Measurements from ENCODE around the gene AKNA.

Gene AKNA

GRCh38 chr9:114314881-114315722 lies 72.7 kb downstream of the AKNA start:
- Histone ChIP-seq H3K36me3 (no peaks in the 10 kb centered on the region), H3K27me3 (no peaks in the 10 kb centered on the region), H3K4me3 (ENCODE audit: low read depth, low read length) (no peak overlapping the region), H3K9me3 (no peaks in the 10 kb centered on the region), H3K4me1 (no peaks in the 10 kb centered on the region)
- DNase-seq = no peak
- TF ChIP-seq, protein P1, sequence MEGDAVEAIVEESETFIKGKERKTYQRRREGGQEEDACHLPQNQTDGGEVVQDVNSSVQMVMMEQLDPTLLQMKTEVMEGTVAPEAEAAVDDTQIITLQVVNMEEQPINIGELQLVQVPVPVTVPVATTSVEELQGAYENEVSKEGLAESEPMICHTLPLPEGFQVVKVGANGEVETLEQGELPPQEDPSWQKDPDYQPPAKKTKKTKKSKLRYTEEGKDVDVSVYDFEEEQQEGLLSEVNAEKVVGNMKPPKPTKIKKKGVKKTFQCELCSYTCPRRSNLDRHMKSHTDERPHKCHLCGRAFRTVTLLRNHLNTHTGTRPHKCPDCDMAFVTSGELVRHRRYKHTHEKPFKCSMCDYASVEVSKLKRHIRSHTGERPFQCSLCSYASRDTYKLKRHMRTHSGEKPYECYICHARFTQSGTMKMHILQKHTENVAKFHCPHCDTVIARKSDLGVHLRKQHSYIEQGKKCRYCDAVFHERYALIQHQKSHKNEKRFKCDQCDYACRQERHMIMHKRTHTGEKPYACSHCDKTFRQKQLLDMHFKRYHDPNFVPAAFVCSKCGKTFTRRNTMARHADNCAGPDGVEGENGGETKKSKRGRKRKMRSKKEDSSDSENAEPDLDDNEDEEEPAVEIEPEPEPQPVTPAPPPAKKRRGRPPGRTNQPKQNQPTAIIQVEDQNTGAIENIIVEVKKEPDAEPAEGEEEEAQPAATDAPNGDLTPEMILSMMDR (IDR thresholded peaks at IDR 0.05; ENCODE audit: low read depth, low read length) = no peak

DNA sequence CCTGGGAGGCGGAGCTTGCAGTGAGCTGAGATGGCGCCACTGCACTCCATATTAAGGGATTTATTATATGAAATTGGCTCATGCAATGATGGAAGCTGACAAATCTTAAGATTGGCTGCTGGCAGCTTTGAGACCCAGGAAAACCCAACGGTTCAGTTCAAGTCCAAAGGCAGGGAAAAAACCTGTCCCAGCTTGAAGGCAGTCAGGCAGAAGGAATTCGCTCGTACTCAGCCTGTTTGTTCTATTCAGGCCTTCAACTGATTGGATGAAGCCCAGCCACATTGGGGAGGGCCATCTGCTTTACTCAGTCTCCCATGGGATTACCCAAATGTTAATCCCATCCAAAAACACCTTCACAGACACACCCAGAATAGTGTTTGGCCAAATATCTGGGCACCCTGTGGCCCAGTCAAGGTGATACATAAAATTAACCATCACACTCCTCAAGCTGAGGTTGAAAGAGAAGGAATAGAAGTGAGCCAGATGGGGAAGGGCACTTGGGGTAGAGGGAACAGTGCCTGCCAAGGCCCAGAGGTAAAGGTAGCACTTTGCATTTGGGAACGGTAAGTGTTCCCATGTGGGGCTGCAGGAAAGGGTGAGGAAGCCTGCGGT lies 73.4 kb downstream of the AKNA start:
- DNase-seq = no peak
- TF ChIP-seq, protein P1 (IDR thresholded peaks at IDR 0.05; ENCODE audit: low read depth, low read length) = no peak

DNA sequence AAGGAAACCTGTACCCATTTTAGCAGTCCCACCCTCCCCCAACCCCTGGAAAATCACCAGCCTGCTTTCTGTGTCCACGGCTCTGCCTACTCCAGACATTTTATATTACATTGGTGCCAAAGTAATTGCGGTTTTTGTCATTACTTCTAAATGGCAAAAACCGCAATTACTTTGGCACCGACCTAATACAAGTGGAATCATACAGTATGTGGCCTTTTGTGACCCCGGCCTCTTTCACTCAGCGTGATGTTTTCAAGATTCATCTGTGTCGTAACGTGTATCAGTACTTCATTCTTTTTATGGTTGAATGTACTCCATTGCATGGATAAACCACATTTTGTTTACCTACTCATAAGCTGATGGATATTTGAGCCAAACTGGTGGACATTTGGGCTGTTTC lies 74.6 kb downstream of the AKNA start:
- H3K9me3 ChIP-seq = no peaks in the 10 kb centered on the region
- TF ChIP-seq, protein P1 (IDR thresholded peaks at IDR 0.05; ENCODE audit: low read depth, low read length) = no peak
- no peaks in the 10 kb centered on the region for H3K36me3 ChIP-seq
- no peaks in the 10 kb centered on the region for H3K27me3 ChIP-seq
- H3K4me3 ChIP-seq (ENCODE audit: low read depth, low read length) = no peak overlapping the region
- DNase-seq = no peak
- H3K4me1 ChIP-seq = no peaks in the 10 kb centered on the region

More for the DNA sequence above, 73.4 kb downstream of the AKNA start:
- Histone ChIP-seq H3K4me1 (no peaks in the 10 kb centered on the region), H3K27me3 (no peaks in the 10 kb centered on the region), H3K9me3 (no peaks in the 10 kb centered on the region), H3K4me3 (ENCODE audit: low read depth, low read length) (no peak overlapping the region), H3K36me3 (no peaks in the 10 kb centered on the region)

- TF ChIP-seq, protein P1 (IDR thresholded peaks at IDR 0.05; ENCODE audit: low read depth, low read length) = no peak
- Histone ChIP-seq H3K36me3 (no peaks in the 10 kb centered on the region), H3K27me3 (no peaks in the 10 kb centered on the region), H3K4me3 (ENCODE audit: low read depth, low read length) (no peak overlapping the region), H3K4me1 (no peaks in the 10 kb centered on the region), H3K9me3 (no peaks in the 10 kb centered on the region)
- no peak for DNase-seq
Measured at GRCh38 chr9:114312513-114312875, 75.3 kb downstream of the AKNA start.

DNA sequence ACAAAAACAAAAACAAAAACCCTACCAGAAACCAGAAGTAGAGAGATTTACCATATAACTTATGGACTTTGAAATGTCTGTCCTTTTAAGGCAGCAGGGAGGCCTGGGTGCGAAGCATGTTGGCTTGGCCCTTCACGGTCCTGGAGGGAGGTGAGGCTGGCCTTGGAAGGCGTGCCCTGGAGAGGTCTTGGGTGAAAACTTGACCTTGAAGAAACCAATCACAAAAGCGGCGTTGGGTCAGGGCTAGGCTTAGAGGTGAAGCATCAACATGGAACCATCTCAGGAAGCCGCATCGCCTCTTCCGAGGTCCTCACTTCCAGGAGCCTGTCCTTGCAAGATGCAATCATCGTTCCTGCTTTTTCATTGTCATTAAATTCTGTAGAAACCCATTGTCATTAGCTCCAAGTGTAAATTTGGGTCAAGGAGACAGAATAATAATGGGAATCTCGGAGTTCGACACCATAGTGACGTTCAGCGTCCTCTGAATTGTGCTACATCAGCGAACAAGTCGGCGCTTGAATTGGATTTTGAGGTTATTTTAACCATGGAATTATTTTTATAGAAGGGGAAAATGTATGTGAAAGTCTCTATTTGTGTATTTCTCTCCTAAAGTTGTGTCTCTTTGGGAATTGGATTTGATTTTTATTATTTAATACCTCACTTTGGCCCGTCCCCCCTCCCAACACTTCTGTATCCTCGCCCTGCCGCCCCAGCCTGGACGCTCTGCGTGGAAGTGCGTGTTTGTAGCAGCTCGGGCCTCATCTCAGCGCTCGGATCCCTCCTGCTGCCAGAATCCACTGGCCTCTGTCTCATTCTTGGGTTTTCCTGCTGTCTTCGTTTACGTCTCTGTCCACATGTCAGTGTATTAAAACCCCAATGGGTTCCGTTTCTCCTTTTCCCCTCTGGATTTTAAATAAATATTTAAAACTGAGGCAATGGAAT lies 75.9 kb downstream of the AKNA start:
- Histone ChIP-seq H3K4me1 (no peaks in the 10 kb centered on the region), H3K9me3 (no peaks in the 10 kb centered on the region), H3K27me3 (no peaks in the 10 kb centered on the region), H3K36me3 (no peaks in the 10 kb centered on the region), H3K4me3 (ENCODE audit: low read depth, low read length) (no peak overlapping the region)
- no peak for DNase-seq
- TF ChIP-seq, protein P1 (IDR thresholded peaks at IDR 0.05; ENCODE audit: low read depth, low read length) = no peak

All from BE2C (cell line).